GM08714 (cell line): ENCODE data around the gene EPHB2.

ENCODE experiments used
- H3K4me3 ChIP-seq: fragments of 200-500 bp; sonication (Bioruptor generic); 2 replicates; pipeline ENCODE4 v1.5.1; 2014; ENCODE audit warnings: mild to moderate bottlenecking, low read length, inconsistent platforms
- ZNF274 ChIP-seq: IDR thresholded peaks from 2 replicates; pipeline ENCODE4 v1.6.1; 2012; ENCODE audit warnings: mild to moderate bottlenecking, low read depth, low read length

The EPHB2 gene

DNA sequence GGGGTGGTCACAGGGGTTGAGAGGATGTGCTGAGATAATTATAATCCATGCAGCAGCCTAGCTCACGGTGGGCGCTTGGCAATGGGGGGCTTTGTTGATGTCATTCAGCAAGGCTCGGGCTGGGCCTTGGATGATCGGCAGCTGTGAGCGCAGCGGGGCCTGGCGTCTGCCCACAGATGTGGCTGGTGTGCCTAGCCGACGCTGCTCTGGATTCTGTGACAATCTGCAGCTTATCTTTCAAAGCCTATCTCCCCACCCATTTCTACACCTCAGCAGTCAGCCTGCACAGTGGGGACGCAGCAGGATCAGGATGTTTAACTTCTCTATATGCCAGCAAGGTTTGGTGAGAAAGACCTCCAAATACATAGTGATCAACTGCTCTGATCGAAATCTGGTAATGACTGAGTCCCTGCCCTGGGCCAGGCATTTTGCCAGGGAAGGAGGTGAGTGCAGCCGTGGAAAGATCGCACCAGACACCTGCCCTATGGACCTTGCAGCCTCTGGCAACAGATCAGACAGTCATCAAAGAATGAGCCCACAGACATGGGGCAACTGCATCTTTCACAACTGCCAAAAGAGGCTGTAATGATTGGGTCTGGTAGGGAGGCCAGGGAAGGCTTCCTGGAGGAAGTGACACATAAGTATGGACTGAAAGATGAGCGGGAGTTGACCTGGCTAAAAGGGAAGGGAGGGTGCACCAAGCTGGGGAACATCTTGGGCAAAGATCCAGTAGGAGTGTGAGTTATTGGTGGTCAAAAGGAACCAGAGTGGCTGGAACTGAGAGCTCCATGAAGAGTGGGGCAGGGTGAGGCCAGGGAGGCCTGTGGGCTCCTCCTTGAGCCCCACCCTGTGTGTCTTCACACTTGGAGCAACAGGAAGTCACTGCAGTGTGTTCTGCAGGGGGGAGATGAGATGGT, 35.3 kb downstream of the EPHB2 start:
- no peak for TF ChIP-seq ZNF274
- H3K4me3 ChIP-seq, result no peak overlapping the region

DNA sequence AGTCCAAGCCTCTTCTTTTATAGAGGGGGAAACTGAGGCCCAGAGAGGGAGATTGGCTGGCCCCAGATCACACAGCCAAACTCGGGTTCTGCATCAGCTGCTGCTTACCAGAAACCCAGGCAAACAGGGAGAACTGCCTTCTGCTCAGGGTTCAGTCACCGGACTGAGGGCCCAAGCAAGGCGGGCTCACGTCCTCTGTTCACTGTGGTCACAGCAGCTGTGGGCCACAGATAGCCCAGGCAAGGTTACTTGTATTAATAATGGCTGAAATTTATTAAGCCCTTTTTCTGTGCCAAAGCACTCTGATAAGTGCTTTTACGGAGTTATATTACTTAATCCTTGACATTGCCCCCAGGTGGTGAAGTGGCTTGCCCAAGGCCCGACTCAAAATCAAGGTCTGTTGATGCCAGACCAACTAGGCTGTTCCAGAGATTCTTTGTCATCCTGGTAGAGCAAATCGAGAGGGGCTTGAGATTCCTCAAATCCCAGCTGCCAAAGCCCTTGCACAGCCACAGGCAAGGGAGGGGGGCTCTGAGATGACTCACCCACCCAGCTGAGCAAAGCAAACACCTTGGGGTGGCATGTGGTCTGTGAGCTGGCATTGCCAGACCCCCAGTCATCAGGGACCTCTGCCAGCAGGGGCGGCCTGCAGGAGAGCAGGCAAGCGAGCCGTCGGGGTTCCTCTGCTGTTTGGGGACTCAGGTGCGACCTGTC, 36.5 kb downstream of the EPHB2 start:
- H3K4me3 ChIP-seq, result no peak overlapping the region
- no peak for TF ChIP-seq ZNF274

DNA sequence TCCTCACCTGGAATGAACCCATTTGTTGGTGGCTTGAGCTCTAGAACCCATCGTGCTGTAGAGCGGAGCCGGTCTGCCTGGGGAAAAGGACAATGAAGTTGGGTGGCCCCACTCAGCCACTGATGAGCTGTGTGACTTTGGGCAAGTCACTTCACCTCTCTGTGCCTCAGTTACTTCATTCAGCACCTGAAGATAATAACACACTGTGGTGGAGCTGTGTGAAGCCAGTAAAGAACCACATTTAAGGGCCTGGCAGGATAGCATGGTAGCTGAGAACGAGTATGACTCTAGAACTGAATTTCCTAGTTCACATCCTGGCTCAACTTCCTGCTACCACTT, 37.1 kb downstream of the EPHB2 start:
- no peak overlapping the region for H3K4me3 ChIP-seq
- no peak for TF ChIP-seq ZNF274

DNA sequence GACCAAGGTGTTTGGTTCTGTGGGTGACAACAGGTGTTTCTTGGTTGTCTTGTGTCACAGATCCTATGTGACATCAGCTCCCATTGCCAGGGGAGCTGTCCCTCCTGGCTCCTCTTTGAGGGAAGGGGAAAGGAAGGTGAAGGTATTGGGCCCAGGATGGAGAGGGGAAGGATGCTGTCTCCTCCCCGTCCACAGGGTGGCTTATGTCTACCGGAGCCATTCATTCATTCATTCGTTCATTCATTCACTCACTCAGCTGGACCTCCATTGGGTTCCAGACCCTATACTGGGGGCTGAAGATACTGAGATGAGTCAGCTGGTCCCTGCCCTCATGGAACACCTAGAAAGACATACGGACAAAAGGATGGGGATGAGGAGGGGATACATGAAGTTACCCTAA, 38.9 kb downstream of the EPHB2 start:
- no peak overlapping the region for H3K4me3 ChIP-seq
- no peak for TF ChIP-seq ZNF274

DNA sequence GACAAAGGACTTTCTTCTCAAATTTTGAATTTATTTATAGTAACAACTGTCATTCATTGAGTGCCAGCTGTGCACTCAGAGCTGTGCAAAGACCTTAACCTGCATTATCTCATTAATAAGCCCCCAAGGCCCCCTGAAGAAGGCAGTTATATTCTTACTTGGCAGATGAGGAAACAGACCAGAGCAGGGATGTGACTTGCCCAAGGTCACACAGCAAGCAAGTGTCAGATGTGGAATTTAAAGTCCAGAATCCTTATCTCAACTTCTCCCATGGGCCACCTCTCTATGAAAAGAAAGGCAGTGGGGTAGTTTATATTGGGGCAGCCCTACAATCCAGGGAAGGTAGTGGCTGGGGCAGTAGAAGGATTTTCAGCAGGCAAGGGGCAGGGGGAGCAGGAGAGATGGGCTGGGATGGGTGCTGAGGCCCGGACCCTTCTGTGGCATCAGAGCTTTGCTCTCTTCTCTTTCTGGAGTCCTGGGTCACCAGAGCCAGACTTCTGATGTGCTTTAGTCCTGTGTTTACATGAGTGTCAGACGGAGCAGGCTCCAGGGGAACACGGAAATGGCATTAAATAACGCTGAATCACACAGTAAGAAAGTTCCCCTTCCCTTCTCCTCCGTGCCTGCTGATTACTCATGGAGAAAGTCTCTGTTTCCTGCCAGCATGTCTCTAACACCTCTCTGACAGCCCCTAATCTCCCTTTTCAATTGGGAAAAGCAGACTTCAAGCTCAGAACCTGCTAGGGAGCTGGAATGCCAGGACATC, 39.5 kb downstream of the EPHB2 start:
- no peak for TF ChIP-seq ZNF274
- no peak overlapping the region for H3K4me3 ChIP-seq

DNA sequence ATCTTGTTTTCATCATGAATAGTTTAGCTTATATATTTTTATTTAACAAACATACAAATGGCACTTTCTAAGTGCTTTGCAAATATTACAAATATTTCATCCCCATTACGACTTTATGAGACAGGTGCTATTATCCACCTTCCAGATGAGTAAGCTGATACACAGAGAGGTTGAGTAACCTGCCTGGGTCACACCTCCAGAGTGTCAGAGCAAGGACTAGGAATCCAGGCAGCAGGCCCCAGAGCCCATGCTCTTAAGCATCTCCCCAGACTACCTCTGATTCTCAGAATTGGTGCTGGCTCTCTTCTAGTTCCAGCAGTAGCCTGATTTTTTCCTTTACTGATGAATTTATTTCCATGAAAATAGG, 40.0 kb downstream of the EPHB2 start:
- TF ChIP-seq ZNF274, result no peak
- H3K4me3 ChIP-seq, result no peak overlapping the region

DNA sequence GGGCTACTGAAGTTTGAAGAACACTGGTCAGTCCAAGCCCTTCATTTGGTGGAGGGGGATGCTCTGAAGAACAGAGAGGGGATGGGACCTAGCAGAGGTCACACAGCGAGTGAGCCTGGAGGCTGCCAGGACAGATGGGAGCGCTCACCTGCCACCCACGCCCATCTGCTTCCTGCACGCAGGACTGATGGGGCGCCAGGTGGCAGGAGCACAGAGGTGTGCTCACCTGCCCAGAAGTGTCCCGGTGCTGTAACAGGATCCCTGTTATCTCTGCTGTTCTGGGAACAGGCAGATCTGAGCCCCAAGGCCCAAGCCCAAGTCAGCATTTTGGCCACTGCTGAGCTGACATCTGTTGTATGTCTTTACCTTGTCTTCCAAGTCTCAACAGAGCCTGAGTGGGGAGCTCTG, 40.5 kb downstream of the EPHB2 start:
- no peak for TF ChIP-seq ZNF274
- H3K4me3 ChIP-seq, result no peak overlapping the region

DNA sequence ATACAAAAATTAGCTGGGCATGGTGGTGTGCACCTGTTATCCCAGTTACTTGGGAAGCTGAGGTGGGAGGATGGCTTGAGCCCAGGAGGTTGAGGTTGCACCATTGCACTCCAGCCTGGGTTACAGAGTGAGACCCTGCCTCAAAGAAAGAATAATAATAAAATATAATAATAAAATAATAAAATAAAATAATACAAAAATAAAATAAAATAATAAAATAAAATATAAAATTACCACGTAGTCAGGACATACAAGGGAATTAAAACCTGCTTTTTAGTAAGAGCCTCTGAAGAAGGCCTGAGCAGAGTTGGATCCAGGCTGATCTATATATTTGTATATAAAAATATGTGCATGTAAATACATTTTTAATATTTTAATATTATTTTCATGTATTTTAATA, 41.7 kb downstream of the EPHB2 start:
- TF ChIP-seq ZNF274, result no peak
- no peak overlapping the region for H3K4me3 ChIP-seq

DNA sequence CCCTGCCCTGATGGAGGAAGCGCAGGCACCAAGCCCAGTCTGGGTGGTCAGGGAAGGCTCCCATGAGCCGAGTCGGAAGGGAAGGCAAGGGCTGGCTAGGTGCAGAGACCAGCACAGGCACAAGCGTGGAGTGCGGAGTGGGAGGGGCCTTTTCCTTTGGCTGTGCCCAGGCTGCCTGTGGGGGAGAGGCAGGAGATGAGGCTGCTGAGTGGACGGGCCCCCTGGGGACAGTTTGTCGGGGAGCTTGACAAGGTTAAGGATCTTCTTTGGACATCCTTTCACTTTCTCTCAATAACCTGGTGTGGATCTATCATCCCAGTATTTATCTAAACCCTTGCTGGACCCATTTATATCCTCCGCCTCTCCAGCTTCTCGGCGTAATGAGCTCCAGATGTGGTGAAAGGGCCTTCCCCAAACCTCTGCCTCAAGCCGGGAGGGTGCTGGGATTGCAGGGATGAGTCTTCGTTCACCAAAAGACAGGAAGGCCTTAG, 42.9 kb downstream of the EPHB2 start:
- no peak overlapping the region for H3K4me3 ChIP-seq
- no peak for TF ChIP-seq ZNF274

DNA sequence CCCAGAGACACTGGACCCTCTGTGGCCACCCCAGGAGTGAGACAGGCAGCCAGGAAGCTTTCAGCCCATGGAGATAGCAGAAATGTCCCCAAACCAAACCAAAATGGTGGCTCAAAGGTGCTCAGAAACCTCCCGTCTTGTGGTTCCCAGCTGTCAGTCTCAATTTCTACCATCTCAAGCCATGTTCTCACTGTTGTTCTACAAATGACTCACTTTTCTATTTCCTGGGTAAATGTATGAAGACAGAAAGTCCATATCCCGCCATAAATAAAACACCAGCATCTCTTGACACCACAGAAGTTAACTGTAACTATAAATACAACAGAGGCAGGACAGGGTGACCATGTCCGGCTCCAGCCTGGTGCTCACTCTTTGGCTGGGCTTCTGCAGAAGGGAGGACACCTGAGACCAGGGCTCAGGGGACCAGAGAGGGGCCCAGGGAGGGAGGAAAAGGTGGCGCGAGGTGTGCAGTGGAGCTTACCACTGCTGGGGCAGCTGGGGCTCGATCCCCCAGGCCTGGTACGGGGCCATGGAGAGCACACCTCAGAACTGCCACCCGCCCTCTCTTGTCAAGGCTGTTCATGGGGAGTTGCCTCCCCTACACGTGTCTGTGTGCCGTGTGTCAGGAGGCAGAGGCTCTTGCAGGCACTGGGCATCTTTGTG, 43.6 kb downstream of the EPHB2 start:
- no peak overlapping the region for H3K4me3 ChIP-seq
- no peak for TF ChIP-seq ZNF274

DNA sequence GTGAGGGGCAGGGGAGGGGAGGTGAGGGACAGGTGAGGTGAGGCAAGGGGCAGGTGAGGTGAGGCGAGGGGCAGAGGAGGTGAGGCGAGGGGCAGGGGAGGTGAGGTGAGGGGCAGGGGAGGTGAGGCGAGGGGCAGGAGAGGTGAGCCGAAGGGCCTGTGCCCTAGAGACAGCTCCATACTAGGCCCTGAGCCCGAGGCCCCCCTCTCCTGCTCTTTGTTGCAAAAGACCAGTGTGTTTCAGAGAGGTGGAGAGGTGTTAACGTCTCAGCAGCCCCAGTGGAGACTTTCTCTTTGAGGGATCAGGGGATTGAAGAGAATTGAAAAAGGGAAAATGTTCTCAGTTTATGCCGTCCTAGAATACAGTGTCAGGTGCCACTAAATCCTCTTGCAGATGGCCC, 44.2 kb downstream of the EPHB2 start:
- TF ChIP-seq ZNF274, result no peak

DNA sequence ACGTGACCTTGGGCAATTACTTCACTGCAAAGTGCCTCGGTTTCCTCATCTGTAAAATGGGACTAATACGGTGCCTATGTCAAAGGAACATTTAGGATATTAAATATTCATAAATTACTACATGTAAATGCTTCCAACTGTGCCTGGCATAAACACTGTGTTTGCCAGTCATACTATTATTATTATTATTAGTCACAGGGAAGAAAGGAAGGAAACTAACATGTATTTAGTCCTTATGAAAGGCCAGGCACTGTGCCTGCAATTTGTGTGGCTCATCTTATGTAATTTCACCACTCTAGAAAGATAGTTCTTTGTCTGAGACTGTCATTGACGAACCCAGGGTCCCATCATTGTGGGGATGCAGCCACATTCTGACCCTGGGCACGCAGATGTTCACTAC, 45.0 kb downstream of the EPHB2 start:
- no peak for TF ChIP-seq ZNF274
- no peak overlapping the region for H3K4me3 ChIP-seq

More for the DNA sequence above, 44.2 kb downstream of the EPHB2 start:
- H3K4me3 ChIP-seq, result no peak overlapping the region

DNA sequence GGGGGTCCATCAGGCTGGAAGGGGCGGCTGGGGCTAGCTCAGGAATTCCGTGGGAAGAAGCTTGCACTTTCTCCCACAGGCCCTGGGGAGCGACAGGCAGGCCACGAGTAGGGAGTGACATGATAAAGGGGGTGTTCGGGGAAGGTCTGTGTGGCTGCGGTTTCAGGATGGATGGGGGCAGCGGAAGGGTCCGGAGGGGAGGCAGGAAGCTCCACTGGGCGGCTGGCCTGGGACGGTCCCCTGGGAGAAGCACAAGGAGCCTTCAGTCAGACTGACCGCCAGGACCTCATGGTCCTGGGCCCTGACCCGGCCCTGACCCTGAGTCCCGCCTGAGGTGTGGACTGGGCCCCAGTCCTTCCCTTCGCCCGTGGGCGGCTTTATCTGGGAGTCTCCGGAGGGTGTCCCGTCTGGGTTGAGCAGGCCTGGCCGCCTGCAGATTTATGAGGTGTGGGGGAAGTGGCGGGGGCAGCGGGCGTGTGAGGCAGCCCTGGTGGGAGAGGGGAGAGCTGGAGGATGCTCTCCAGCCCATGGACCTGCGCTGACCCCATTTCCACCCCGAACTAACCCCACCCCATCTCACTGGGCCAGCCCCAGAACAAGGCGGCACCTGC, 45.6 kb downstream of the EPHB2 start:
- TF ChIP-seq ZNF274, result no peak
- no peak overlapping the region for H3K4me3 ChIP-seq

DNA sequence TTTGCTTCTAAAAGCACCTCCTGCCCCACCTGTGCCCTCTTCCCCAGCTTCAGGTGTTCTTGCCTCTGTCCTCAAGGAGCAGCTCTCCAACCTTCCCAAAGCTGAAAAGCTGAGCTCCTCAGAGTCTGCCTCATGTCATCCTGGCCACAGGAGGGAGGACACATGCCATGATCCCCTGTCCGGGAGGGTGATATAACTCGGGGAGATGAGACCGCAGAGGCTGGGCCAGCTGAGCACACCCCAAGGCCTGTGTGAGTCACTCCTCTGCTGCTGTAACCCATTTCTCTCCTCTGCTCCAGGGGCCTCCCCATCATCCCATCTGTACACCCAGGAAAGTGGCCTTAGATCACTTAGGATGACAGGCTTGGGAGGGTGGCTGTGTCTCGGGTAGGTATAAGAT, 49.8 kb downstream of the EPHB2 start:
- TF ChIP-seq ZNF274, result no peak
- H3K4me3 ChIP-seq, result no peak overlapping the region
